ENCODE measurements around the gene DNAH10.

Gene DNAH10

DNA sequence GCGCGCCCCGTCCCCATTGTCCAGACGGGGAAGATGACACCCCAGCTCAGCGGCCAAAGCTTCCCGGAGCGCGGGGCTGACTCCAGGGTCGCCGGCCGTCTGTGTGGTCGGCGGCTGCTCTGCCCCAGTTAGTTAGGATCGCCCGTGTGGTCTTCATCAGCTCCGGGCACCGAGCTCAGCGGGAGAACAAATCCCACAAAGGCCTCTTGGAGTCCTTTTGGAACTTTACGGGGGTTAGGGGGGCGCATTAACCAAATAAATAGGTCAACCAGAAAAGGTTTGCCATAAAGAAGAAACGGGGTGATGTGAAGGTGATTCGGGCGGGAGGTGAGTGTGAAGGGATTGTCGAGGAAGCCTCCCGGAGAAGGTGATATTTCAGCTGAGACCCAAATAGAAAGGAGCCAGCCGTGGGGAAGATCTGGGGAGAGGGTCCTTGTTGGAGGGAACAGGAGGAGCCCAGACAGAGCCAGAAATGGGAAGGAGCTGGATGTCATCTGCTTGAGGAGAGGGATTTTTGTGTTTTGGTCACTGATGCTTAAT lies 49.3 kb upstream of the DNAH10 start (continued):
- TF ChIP-seq, protein P1, sequence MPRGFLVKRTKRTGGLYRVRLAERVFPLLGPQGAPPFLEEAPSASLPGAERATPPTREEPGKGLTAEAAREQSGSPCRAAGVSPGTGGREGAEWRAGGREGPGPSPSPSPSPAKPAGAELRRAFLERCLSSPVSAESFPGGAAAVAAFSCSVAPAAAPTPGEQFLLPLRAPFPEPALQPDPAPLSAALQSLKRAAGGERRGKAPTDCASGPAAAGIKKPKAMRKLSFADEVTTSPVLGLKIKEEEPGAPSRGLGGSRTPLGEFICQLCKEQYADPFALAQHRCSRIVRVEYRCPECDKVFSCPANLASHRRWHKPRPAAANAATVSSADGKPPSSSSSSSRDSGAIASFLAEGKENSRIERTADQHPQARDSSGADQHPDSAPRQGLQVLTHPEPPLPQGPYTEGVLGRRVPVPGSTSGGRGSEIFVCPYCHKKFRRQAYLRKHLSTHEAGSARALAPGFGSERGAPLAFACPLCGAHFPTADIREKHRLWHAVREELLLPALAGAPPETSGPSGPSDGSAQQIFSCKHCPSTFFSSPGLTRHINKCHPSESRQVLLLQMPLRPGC (tag by site-specific recombination; IDR thresholded peaks at IDR 0.05) = no peak
- TF ChIP-seq ZNF138 (tag by site-specific recombination; IDR thresholded peaks at IDR 0.05; ENCODE audit: borderline replicate concordance) = no peak
- TF ChIP-seq ZNF391 (tag by site-specific recombination; IDR thresholded peaks at IDR 0.05; ENCODE audit: borderline replicate concordance, low read depth) = no peak
- TF ChIP-seq MZF1 (tag by site-specific recombination; IDR thresholded peaks at IDR 0.05; ENCODE audit: borderline replicate concordance) = no peak
- TF ChIP-seq, protein P2, sequence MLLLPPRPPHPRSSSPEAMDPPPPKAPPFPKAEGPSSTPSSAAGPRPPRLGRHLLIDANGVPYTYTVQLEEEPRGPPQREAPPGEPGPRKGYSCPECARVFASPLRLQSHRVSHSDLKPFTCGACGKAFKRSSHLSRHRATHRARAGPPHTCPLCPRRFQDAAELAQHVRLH (tag by site-specific recombination; IDR thresholded peaks at IDR 0.05) = no peak
- 0 out of 2 replicates have a peak, but pooled peaks have one; percentile 6 for TF ChIP-seq ZBTB17 (tag by site-specific recombination; IDR thresholded peaks at IDR 0.05)
- no peak for TF ChIP-seq ZNF792 (tag by site-specific recombination; IDR thresholded peaks at IDR 0.05)
- no peak for TF ChIP-seq ZNF658 (tag by site-specific recombination; IDR thresholded peaks at IDR 0.05)
- TF ChIP-seq ZNF416 (tag by site-specific recombination; IDR thresholded peaks at IDR 0.05) = no peak
- no peak for TF ChIP-seq ZNF837 (tag by site-specific recombination; IDR thresholded peaks at IDR 0.05)
- TF ChIP-seq, protein P3, sequence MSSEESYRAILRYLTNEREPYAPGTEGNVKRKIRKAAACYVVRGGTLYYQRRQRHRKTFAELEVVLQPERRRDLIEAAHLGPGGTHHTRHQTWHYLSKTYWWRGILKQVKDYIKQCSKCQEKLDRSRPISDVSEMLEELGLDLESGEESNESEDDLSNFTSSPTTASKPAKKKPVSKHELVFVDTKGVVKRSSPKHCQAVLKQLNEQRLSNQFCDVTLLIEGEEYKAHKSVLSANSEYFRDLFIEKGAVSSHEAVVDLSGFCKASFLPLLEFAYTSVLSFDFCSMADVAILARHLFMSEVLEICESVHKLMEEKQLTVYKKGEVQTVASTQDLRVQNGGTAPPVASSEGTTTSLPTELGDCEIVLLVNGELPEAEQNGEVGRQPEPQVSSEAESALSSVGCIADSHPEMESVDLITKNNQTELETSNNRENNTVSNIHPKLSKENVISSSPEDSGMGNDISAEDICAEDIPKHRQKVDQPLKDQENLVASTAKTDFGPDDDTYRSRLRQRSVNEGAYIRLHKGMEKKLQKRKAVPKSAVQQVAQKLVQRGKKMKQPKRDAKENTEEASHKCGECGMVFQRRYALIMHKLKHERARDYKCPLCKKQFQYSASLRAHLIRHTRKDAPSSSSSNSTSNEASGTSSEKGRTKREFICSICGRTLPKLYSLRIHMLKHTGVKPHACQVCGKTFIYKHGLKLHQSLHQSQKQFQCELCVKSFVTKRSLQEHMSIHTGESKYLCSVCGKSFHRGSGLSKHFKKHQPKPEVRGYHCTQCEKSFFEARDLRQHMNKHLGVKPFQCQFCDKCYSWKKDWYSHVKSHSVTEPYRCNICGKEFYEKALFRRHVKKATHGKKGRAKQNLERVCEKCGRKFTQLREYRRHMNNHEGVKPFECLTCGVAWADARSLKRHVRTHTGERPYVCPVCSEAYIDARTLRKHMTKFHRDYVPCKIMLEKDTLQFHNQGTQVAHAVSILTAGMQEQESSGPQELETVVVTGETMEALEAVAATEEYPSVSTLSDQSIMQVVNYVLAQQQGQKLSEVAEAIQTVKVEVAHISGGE (tag by site-specific recombination; conservative IDR thresholded peaks at IDR 0.05; ENCODE audit: low read depth) = 0 out of 2 replicates have a peak, but pooled peaks have one; percentile 6
- no peak for TF ChIP-seq FEZF1 (tag by site-specific recombination; IDR thresholded peaks at IDR 0.05)
- TF ChIP-seq, protein P4, sequence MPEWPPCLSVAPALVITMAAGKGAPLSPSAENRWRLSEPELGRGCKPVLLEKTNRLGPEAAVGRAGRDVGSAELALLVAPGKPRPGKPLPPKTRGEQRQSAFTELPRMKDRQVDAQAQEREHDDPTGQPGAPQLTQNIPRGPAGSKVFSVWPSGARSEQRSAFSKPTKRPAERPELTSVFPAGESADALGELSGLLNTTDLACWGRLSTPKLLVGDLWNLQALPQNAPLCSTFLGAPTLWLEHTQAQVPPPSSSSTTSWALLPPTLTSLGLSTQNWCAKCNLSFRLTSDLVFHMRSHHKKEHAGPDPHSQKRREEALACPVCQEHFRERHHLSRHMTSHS (tag by site-specific recombination; IDR thresholded peaks at IDR 0.05) = no peak
- TF ChIP-seq GLIS1 (tag by site-specific recombination; IDR thresholded peaks at IDR 0.05) = peak; percentile 82
- TF ChIP-seq GLIS2 (tag by site-specific recombination; IDR thresholded peaks at IDR 0.05) = peak; percentile 67
- no peak for TF ChIP-seq ZNF660 (tag by site-specific recombination; IDR thresholded peaks at IDR 0.05)
- TF ChIP-seq ZNF223 (tag by site-specific recombination; IDR thresholded peaks at IDR 0.05) = no peak

DNA sequence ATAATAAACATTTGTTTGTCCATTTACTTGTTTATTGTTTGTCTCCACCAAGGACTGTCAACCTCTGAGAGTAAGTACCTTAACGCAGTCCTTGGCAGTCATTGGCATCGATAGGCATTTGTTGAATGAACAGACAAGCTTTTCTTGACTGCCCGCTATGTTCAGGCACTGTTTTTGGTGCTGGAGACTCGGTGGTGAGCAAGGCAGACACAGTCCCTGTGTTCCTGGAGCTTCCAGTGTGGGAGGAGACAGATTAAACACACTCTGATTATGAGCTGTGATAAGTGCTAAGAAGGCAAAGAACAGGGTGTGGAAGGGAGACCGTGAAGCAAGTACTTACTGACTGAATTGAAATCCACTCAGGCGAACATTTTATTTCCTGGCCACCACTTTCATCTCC lies 48.7 kb upstream of the DNAH10 start:
- H3K36me3 ChIP-seq (ENCODE audit: control insufficient read depth in 2 of 2, insufficient read depth in 1 of 2, low read length in 2 of 2) = no peaks in the 10 kb centered on the region; a peak in 1 of 3 replicates
- POLR2A ChIA-PET = interaction anchor here (1.2 to 2.5 kb wide), 6 partner anchors 12 to 1227 kb away, joined by 3 to 14 read pairs (median 6); no protein-coding TSS in a partner anchor
- CTCF ChIA-PET = interaction anchor here (0.5 kb wide), 1 partner anchor 1837 kb away, joined by 3 read pairs; no protein-coding TSS in a partner anchor
- peak overlapping the region; percentile 98 for H3K4me3 ChIP-seq (ENCODE audit: low read depth, low read length)
- TF ChIP-seq ZNF132 (tag by site-specific recombination; IDR thresholded peaks at IDR 0.05; ENCODE audit: borderline replicate concordance) (no peak), ZBTB17 (tag by site-specific recombination; IDR thresholded peaks at IDR 0.05) (peak; percentile 45; the same call in 1 of the 2 replicates), ZIC2 (tag by site-specific recombination; IDR thresholded peaks at IDR 0.05) (no peak), ZNF335 (tag by site-specific recombination; conservative IDR thresholded peaks at IDR 0.05) (peak; percentile 51), ZNF664 (tag by site-specific recombination; IDR thresholded peaks at IDR 0.05) (no peak), ZFHX2 (tag by site-specific recombination; conservative IDR thresholded peaks at IDR 0.05) (peak; percentile 50), ZNF600 (tag by site-specific recombination; IDR thresholded peaks at IDR 0.05) (peak; percentile 43; the same call in 1 of the 2 replicates)
- H3K4me1 ChIP-seq (ENCODE audit: control insufficient read depth, insufficient read depth, low read length) = peaks cover 11% of the 10 kb centered on the region
- H3K9me3 ChIP-seq (ENCODE audit: control insufficient read depth, insufficient read depth, low read depth, low read length) = no peaks in the 10 kb centered on the region
- no peak overlapping the region for H3K27ac ChIP-seq (ENCODE audit: extremely low read depth, low read depth, low read length)
